Right ventricle myocardium inferior (tissue), 1 donor: ENCODE data around the gene MBNL2. TPM values are rescaled to one million over a fixed set of nuclear protein-coding genes. Genes with fewer than 3 reads are reported as not detected.

Experiments used
- ATAC-seq: fragments of 200-7000 bp; cut with Tn5 transposase; one replicate; pipeline ENCODE4 v1.9.1; 2020; ENCODE audit warnings: mild to moderate bottlenecking, moderate library complexity
- DNase-seq: peaks from one replicate; pipeline ENCODE4 v3.0.0; 2021; ENCODE audit errors: missing footprints
- intact Hi-C: fragments of 100-400 bp; cut with DNase I; formaldehyde crosslinking; loops from one replicate; pipeline ENCODE4 v1.11.0; 2022
- total RNA-seq: library from RNA; stranded (reverse); fragmentation: NEBNext Ultra II Directional; extraction: Animal tissue kit (Norgen Biotek cat#: 25700); gene quantifications from one replicate; pipeline ENCODE4 v1.2.1, GENCODE V29; 2021
- donor health status: DM: no; HTN: yes; CAD: no; lungs with severe emphysema.

Gene MBNL2
- total RNA-seq, 1 donor from 2014 or later = 69.1 TPM

DNA sequence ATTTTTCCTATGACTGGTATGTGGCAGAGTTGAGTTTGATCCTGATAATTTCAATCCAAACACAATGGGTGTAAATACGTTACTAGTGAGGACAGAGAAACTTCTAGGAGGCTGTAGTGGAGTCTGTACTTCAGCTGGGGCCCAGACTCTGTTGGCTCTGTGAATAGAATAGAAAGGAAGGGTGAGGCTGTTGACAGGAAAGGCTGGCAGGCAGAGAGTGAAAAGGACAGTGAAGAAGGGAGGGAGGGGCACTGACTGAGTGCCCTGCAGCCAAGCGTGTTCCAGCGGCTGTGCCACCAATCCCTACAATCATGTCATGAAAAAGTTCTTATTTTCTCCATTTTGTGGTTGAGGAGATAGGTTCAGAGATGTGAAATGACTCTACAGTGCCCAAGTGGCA lies 80.5 kb downstream of the MBNL2 start:
- ATAC-seq (peak; percentile 78), DNase-seq (no peak)
- intact Hi-C loops = loop anchor here (5.0 kb wide), 1 partner anchor 35 kb away; no protein-coding TSS in a partner anchor

DNA sequence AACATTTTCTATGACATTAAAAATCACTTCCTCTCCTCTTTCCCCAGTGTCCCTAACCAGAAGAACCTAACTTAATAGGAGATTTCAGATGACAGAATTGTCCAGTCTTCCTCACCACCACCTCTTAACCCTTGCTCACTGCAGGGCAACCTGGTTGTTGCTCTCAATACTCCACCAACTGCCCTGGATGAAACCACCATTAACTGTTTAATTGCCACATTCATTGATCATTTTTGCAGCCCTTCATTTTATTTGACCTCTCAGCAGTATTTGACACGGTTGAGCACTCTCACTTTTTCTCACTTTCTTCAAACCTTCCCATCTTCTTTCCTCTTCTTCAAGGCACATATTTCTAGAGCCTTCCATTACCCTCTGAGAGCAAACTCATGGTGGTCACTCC lies 84.0 kb downstream of the MBNL2 start:
- intact Hi-C loops = no loop called here
- DNase-seq (no peak), ATAC-seq (no peak)

DNA sequence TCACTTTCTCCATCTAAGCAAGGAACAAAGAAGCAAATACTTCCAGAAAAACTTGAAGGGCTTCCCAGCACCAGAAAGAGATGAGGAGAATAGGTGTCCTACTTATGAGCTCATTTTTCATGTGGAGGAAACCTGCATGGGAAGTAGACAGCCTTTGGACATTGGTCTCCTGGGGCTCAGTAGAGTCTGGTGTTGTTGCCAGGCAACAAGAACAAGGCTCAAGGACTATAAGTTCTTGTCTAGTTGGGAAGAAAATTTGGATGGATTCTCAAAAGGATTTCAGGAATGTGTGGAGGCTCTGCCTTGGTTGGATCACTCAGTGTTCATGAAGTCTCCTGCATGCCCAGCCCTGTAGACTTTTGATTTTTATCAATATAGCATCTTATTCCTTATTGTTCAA lies 84.5 kb downstream of the MBNL2 start:
- ATAC-seq (no peak), DNase-seq (no peak)
- intact Hi-C loops = no loop called here

DNA sequence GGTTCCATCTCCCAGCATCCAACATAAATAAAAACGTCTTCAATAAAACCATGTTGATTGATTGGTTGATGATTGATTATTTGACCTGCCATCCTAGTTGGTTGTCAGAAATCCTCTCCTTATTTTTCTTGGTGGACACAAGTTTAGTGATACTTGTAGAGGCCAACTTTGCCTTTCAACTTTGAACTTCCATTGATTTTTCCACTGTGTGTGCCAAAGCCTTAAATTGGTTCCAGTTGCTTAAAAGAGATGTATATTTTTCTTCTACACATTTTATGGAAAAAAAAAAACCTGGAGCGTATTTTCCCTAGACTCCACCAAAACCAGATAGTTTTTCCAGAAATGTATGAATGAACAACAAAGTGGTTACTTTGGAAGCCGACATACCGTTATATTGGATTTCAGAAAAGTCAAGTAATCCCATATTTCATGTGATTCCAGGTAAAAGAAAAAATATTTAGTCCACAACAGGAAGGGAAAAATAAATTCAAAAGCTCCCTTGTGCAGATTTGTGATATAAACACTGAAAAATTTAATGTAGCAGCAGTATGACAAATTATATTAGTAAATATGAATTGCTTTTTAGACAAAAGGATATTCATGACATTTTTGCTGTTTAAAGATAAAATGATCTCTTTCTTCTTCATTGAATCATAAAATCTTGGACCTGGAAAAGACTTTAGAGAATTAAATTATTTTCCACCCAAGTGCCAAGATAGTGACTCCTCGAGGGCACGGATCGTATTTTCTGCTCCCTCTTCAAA lies 85.2 kb downstream of the MBNL2 start:
- intact Hi-C loops = no loop called here
- ATAC-seq (no peak), DNase-seq (no peak)

DNA sequence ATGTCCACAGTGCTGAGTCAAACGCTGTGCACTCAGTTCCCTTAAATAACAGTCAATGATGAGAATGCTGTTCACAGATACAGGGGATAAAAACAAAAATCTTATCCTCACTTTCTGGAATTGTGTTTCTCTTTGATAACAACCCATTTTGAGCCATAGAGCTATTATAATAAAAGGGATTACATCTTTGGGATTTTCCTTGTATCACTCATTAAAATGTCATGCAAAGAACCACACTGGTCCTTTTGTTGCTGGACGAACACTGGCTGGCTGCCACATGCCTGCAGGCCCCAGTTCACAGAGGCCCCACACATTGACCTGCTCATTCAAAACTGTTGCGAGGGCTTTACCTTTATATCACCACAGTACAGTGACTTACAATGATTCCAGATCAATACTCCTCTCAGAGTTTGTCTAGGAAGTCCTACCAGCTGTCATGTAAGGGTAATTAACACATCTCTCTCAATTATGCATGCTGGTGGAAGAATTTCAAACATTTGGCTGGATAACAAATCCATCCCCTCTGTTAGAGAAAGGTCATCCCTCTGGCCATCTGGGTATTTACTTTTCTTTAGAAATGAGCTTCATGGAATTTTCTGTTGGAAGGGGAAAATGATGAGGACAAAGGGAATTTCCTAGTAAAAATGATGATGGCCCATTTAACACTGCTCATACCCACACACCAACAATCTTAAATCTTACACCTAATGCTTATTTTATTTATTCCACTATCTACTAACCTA lies 85.9 kb downstream of the MBNL2 start:
- DNase-seq (no peak), ATAC-seq (peak; percentile 44)
- intact Hi-C loops = no loop called here

DNA sequence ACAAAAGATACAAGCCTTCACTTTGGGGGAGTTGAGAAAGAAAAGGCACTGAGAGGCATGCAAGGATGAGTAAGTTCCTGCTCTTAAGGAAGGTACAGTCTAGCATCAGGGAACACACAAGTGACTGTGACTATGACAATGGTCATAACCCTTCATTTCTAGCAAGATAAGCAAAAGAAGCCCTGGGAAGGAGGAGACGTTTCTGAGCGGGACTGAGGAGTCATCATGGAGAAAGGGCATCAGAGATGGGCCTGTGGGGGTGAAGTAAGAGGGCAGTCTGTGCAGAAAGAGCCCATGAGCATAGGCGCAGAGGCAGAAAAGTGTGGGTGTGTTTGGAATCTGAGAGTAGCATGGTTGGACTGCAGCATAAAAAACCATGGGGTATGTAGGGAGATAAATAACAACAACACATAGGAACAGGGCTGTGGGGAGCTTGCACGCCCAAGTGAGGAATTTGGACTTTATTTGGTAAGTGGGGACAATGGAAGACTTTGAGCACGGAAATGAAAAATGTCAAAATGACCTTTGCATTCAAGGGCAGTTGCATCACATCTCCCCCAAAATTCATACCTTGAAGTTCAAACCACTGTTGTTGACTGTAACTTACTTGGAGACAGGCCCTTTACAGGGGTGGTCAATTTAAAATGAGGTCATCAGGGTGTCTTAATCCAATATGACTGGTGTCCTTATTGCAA lies 86.7 kb downstream of the MBNL2 start:
- intact Hi-C loops = no loop called here
- ATAC-seq (no peak), DNase-seq (no peak)

DNA sequence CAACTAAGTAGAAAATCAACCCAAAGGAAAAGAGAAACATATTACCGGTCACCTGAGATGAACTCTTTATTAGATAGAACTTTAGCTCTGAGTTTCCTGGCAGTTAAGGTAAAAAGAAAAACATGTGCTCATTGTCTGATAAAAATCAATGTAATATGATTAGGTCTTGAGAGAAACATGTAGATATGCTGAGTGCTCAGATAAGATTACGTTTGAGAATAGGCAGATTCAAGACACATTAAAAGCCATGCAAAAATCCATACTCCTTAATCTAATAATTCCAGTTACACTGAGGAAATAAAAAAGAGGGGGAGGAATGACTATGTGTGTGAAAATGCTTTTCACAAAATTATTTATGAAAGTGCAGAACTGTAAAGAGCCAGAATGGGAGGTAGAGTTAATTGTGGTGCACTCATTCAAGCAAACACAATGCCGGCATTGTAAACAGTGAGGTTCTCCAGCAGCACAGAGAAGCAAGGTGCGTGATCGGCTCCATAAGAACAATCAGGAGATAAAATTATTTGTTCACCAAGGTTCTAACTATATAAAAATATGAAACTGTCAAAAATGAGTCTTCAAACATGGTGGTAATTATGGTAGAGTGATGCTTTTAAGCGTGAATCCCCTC lies 88.8 kb downstream of the MBNL2 start:
- ATAC-seq = no peak
- DNase-seq = no peak
- intact Hi-C loops = no loop called here

DNA sequence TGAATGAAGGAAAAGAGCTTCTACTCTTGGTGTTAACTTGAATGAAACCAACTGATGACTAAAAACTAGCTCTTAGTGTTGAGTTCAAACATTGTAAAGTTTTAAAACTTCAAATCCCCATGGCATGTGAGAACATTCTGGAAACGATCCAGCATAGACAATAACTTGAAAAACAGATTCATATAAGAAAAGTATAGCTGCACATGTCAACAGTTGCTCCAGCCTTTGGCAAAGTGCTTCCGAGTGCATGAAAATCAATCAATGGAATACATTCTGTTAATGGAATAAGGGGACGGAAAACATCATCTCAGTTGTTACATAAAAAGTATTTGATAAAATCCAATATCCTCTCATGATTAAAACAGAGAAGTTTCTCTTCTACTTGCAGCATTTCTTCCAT lies 89.8 kb downstream of the MBNL2 start:
- ATAC-seq (no peak), DNase-seq (no peak)
- intact Hi-C loops = no loop called here

DNA sequence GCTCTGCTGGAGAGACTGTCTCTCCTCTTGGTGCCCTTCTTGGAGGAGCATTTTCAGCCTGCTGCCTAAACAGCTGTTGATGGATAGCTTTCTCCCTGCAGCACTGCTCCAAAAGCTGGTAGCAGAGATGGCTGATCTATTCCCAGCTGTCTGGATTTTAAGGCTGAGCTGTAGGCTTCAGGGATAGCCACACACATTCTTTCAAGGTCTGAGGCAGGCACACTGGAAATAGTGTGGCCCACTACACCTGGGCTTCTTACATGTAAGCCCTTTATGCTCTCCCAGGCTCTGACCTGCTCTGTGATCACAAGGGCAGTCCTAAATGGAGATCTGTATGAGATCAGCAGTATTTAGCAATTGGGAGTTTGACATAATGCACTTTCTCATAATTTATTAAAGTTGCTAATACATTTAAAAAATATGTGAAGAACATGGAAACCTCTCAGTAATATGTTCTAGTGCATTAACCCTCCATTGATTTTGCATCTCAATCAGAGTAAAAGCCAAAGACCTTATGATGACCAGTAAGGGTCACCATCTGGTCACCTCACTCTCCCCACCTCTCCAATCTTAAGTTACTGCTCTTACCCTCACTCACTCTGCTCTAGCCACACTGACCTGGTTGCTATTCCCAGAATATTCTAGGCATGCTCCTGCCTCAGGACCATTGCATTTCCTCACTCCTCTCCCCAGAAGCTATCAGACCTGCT lies 91.6 kb downstream of the MBNL2 start:
- intact Hi-C loops = no loop called here

DNA sequence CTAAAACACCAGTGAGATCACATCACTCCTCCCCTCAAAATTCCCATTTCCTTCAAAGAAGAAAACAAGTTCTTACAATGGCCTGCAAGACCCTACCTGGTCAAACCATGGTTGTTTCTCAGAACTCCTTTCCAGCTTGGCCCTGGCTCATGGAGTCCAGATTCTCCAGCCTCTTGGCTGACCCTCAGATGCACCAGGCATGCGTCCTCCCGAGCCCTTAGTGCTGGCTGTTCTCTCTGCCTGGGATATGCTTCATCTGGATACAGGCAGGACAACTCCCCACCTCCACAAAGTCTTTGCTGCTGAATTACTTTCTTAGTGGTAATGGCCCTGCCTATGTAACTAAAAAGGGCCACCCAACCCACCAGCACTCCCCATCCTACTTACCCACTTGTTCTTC lies 94.3 kb downstream of the MBNL2 start:
- intact Hi-C loops = no loop called here
- DNase-seq (no peak), ATAC-seq (peak; percentile 78)

More for the DNA sequence above, 91.6 kb downstream of the MBNL2 start:
- DNase-seq (no peak), ATAC-seq (no peak)

DNA sequence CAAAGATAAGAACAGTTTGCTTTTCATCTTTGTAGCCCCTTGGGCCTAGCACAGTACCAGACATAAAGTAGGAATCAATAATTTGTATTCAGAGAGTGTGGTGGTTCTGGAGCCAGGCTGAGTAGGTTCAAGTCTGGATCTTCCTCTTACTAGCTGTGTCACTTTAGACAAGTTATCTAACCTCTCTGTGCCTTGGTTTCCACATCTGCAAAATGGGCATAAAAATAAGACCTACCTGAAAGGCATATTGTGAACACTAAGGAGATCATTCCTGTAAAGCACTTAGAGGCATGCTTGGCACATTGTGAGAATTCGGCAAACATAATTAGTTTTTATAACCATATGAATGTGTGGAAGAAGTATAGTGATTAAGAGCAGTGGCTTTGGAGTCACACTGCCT lies 95.8 kb downstream of the MBNL2 start:
- DNase-seq = no peak
- intact Hi-C loops = no loop called here
- no peak for ATAC-seq

DNA sequence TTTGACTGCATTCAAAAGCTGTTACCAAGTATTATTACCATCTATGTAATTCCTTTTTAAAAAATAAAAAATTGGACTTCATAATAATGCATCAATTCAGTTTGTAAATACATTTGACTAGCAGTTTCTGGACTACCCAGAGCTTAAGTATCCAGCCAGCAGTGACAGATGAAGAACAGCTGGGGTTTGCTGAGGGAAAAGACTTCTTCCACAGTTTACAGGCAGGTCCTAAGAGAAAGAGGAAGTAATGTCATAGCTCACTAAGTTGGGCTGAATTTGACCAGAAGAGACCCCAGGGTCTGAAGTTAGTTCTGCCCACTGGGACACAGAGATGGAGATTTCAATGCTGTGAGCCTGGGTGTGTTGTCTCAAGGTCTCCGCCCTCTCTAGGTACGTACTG lies 96.4 kb downstream of the MBNL2 start:
- DNase-seq (no peak), ATAC-seq (peak; percentile 26)
- intact Hi-C loops = no loop called here

DNA sequence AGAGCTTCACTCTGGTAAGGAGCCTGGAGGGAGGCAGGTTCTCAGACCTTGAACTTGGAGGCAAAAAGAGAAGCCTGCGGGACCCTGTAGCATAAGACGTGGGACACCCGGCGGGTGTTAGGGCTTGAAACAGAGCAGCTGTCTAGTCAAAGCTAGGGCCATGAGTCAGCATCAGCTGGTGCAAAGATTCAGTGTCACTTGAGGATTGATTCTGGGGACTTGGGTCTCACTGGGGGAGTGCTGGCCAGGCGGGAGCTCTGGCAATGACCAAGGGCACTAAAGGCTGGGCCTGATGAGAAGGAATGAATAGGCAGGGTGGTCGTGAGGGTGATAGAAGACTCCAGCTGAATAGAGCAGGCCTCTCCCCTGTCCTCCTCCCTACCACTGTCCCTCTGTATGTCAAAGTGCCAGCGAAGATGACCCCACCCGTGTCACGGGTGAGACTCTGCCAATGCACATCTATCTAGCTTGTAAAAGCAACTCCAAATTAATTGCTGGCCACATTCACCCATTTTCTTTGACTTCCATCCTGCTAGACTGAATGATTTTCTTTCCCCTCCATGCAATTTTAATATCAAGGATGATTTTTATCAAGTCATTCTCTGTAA lies 97.1 kb downstream of the MBNL2 start:
- intact Hi-C loops = no loop called here
- peak; percentile 65 for DNase-seq
- ATAC-seq = peak; percentile 63

DNA sequence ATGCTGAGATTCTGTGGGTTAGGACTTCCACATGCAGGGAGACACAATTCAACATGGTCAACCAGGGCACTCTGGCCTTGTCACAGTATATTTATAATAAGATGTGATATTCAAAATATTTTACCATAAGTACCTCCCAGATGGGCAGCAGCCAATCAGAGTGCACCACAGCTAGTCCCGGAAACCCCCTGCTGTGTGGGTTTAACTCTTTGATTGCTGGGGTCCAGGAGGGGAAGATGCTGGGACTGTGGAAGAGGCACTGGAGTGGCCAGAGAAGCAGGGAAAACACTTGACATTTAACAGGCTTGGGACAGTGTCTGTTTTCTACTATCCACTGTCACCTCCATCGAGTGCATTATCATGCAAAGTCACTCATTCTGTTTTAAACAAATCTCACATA lies 99.0 kb downstream of the MBNL2 start:
- intact Hi-C loops = no loop called here
- ATAC-seq (no peak), DNase-seq (no peak)

DNA sequence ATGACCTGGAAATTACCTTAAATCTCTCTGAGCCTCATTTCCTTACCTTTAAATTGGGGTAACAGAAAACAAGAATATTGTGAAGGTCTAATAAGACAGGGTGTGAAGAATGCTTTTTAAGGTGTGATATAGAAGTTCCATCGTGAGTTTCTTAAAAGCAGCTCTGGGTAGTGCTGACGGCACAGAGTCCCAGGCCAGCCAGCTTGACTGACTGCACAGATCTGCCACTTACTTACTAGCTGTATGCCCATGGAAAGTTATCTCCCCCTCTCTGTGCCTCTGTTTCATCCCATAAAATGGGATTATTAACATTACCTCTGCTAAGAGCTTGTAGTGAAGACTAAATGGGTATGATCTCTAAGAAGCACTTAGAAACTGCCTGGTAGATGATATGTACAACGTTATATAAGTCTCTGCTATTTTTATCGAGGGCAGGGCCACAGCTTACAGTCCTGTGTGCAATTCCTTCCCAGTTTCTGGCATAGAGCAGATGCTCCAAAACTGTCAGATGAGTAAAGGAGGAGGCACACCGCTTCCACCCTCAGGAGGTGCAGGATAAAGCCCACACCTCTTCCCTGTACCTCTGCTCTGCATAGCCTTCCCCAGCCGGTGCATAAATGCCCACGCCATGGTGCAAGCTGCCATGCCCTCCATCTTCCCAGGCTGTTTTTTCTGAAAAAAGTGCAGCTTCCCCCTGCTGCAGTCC lies 99.6 kb downstream of the MBNL2 start:
- DNase-seq (no peak), ATAC-seq (peak; percentile 55)
- intact Hi-C loops = no loop called here

DNA sequence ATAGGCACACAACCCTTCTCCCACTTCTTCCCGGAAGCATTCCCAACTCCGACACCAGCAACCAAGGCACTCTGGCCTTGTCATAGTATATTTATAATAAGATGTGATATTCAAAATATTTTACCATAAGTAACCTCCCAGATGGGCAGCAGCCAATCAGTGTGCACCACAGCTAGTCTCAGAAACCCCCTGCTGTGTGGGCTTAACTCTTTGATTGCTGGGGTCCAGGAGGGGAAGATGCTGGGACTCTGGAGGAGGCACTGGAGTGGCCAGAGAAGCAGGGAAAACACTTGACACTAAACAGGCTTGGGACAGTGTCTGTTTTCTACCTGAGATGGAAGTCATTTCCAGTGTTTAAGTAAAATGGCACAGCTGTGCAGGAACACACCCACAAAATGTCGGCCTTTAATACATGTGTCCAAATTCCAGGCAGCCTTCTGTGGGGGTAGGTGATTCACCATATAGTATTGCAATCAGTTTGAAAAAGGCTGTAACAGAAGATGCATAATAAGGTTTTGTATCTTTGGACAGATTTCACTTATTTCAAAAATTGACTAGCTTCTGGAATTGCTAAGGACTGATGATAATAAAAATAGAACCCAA lies 100.7 kb downstream of the MBNL2 start:
- intact Hi-C loops = no loop called here
- no peak for ATAC-seq
- DNase-seq = no peak

DNA sequence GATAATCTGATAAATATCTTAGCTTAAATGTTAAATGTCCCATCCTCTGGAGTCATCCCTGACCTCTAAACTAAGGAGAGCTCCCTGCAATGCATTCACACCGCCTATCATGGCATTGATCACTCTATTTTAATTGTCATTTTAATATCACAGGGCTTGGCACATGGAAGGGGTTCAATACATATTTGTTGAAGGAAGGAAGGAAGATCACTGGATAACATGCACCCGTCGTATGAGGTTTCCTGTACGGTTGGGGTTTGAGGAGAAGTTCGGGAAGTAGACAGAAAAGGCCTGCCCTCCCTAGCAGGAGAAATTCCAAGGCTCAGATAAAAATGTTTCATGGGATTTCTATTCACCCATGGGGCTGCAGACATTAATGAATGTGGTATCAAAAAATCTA lies 102.0 kb downstream of the MBNL2 start:
- DNase-seq (no peak), ATAC-seq (no peak)
- intact Hi-C loops = no loop called here
